GM18517 (cell line): ENCODE measurements around the gene GPATCH8.
"Not testable (repeated sequence)": the region's sequence is repeated elsewhere in the genome, so short reads cannot be mapped to it uniquely, and the experiment has no call there.

Source experiments
- ATAC-seq: cut with Tn5 transposase; IDR thresholded peaks from one replicate; pipeline ENCODE4 v1.9.1; 2021; ENCODE audit warnings: mild to moderate bottlenecking, moderate library complexity; ENCODE audit not compliant: unreplicated experiment

The GPATCH8 gene

DNA sequence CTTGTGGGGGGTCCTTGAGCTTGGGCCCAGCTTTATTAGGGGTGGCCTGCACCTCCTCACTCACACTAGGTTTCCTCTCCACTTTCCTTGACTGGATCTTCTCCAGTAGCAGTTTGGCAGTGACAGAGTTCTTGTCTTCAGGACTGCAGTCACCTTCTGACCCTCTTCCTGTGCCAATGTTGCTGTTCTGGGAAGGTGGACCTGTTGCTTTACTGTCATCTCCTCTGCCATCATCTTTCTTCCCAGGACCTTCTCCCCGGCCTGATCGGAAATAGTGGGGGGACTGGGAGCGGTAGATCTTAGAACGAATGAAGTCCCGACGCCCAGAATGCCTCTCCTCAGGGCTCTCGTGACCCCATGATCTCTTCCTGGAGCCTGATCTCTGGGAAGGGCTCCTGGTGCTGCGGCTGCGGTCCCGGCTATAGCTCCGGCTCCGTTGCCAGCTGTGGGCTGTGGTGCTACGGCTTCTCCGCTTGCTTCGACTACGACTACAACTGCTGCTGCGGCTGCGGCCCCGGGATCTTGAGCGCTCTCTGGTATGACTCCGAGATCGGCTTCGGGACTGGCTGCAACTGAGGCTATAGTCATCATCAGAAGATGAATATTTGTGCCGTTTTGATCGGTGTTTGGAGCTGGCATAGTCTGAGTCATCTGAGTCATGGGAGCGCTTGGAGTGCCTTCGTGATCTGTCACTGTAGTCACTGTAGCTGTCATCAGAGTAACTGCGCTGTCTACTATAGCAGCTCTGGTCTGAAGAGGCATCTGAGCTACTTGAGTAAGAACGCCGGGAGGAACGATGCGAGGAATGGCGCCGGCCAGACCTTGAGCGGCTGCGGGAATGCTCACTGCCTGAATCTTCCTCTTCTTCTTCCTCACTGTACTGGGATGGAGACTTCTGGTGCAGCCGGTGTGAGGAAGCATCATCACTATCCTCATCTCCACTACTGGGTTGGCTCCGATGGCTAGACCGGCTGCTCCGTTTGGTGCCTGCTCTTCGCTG is 104.2 kb downstream of the GPATCH8 start:
- ATAC-seq, result no peak

DNA sequence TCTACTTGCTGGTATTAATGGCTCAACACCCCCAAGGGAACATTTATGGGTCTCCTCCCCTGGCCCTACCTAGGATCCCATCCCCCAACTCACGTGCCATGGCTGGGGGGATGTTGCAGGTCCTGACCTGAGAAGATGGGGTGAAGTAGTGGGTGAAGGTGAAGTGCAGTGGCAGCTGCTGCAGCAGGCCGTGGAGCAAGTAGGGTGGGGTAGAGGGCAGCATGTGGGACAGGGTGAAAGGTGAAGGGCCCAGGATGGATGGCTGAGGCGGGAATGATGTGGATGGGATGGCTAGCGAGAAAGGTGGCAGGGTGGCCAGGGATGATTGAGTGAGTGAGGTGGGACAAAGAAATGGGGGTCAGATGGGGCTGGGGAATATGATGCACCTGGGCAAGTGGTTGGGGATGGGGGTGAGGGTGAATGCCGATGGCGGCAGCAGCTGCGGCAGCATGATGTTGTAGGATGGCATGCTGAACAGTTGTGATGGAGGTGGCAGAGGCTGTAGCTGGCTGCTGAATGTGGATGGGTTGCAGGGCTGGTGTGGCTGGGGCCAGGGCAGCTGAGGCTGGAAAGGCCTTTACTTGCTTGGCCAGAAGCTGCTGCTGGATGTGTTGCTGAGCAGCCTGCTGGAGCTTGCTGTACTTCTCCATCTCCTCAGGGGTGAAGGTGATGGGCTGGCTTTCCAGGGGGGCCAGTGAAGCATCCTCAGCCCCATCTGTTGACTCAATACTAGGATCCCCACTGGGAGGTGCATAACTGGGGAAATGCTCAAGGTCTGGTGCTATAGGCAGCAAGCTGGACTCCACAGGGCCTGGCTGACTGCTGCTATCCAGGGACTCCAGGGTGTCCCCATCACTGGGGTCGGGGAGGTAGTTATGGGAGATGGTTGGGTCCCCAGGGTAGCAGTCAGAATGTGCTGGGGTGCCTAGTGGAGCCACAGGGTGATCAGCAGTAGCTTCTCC is 105.4 kb downstream of the GPATCH8 start:
- no peak for ATAC-seq

DNA sequence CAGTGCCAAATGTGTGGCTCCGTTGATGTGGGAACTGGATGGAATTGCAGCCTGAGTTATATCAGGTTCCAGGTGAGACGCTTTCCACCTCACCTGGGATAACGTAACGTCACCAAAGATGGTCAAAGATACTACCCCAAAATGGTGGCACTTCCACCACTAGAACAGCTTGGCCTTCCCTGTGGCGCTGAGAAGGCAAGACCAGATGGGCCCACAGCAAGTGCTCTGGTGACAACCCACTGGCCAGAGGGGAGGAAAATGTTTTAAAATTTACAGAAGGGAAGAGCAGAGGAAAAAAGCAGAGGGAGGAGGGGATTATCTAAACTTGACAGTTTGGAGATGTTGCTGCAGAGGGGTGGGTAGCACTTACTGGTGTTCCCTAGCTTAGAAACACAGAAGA is 106.3 kb downstream of the GPATCH8 start:
- no peak for ATAC-seq

DNA sequence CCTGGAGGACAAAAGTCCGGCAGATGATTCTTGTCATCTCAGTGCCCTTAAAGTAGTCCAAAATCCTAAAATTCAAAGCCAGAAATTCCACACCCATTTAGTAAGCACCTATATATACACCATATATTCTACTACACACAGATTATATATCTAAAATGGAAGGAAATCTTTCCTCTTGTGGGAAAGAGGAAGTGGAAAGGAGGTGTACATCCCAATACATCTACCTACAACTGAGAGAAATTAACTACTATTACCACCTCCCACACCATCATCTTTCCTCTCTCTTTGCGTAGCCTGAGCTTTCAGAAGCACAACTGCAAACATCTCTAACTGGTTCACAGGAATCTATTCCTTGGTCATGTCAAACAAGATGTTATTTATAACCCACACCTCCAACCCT is 108.4 kb downstream of the GPATCH8 start:
- no peak for ATAC-seq

DNA sequence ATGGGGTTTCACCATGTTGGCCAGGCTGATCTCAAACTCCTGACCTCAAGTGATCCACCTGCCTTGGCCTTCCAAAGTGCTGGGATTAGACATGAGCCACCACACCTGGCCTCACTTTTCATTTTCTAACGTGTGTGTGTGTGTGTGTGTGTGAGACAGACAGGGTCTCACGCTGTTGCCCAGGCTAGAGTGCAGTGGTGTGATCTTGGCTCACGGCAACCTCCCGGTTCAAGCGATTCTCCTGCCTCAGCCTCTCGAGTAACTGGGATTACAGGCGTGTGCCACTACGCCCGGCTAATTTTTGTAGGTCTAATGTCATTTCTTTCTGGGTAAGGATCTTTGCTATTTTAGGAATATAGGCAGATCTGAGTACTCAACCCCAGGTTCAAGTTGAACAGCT is 109.1 kb downstream of the GPATCH8 start:
- ATAC-seq, result not testable (repeated sequence)

DNA sequence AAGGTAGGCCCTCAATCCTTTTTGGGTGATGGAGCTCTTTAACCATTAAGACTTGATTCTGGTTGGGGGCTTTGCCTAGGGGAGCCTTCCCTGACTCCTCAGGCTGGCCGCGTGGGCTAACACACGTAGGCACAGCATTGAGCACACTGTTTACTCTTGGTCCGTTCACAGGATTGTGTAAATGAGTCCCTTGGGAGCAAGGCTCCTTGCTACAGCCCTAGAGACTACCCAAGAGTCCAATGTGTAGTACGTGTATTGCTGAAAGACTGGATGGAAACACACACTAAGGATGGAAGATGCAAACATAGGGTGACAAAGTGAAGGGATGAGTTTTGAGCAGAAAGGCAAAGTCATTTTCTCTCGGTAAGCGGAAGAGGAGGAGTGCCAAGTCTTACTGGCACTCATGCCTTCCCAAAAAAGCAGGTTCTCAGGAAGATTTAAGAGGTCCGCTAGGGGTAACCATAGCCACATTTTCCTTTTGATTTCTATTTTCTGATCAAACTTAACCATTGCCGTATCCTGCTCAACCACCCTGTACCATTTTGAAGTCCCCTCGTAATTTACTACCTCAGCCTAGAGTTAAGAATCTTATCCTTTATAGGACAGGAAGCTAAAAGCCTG is 112.8 kb downstream of the GPATCH8 start:
- ATAC-seq, result no peak

DNA sequence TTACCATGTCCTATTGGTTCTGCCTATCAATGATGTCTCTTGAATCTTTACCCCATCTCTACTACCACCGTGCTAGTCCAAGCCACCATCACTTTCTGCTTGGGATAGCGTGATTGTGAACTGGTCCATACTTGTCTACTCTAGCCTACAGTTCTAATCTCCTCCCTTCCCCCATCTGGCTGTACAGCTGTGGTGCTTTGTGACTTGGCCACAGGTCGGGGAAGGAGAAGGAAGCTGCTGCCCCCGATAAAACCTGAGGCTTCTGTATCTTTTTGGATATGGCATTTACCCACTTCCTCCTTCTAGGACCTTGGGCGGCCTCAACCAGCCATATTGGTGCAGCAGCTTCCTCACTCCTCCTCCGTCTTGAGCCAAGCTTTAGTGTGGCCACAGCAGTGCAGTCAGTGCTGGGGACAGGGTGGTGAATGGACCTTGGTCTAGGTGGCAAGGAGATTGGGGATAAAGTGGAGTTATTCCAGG is 113.4 kb downstream of the GPATCH8 start:
- no peak for ATAC-seq

DNA sequence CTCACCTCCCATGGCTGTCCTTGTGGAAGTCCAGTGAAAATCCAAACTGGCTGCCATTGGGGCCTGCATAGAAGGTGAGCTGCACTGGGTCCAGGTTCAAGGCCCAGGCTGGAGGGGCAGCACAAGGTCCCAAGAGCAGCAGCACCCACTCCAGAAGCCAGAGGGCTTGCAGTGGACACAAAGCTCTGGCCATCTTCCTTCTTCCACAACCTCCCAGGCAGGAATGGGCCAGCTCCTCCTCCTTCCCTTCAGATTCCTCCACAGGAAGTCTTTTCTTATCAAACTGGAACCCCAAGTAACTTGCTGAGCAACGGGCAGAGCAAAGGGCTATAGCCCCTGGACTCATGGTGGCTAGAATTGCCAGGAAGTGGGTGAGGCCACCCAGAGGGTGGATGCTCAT is 113.9 kb downstream of the GPATCH8 start, which contains the start of gene ITGA2B:
Gene ITGA2B (minus strand): TSS at position 369 of the 400 bp plus-strand sequence. CDS start 176 bp downstream, at position 193.
- ATAC-seq, result no peak

DNA sequence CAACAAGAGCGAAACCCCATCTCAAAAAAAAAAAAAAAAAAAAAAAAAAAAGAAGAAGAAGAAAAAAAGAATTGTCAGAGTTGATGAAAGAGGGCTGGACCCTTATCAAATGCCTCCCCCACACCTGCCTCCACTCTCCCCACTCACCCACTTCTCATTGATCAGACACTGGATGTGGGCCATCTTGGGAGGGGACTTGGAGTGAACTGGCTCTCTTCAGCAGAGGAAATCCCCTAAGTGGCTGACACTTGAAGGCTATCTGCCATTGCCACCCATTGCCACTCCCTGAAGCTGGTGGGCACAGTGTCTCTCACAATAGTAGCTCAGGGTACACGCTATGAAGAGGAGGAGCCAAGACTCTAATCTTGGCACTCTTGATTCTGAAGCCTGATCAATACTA is 115.4 kb downstream of the GPATCH8 start:
- ATAC-seq, result no peak

DNA sequence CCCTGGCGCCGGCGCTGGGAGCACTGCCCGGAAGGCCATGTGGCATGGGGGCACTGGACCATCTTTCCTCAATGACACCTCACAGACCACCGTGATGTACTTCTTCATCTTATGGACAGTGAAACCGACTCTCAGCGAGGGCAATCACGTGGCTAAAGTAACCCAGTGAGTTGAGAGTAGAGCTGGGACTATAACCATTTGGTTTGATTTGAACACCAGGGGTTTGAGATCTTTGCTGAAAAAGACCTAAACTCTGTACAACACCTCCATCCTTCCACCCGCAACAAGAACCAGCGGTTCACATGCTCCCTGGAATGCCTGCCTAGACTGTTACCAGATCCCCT is 117.1 kb downstream of the GPATCH8 start:
- ATAC-seq, result no peak

DNA sequence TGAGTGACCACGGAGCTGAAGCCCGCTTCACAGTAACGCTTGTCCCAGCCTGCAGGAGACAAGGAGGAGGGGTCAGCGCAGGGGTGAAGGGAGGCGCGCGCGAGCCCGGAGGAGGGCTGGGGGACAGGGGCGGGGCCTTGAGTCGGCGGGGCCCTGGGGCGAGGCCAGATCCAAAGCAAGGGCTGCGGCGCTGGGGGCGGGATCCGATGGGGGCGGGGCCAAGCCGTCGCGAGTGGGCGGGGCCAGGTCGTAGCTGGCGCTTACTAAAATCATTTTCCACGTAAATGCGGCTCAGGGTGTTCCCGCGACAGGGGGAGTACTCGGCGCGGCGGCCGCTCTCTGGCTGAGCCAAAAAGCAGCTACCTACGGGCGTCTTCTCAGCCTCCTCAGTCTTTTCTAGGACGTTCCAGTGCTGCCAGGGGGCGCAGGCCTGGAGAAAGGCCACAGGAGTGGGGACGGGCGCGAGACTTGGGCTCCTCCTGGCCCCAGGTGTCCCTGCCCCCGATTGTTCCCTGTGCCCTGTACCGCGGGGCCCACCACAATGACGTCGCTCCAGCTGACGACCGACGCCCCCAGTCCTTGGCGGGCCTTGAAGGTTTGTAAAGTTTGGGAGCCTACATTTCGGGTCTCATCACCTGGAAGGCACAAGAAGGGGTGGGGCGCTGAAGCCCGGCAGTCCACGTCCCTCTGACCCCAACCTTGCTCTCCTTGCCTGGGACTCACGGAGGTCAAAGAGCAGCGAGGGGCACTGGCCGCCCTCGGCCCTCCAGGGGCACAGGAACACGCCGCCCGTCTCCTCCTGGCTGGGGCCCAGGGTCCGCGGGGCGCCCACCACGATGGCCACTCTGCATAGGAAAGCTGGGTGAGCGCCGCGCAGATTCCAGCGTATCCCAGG is 117.7 kb downstream of the GPATCH8 start:
- no peak for ATAC-seq

DNA sequence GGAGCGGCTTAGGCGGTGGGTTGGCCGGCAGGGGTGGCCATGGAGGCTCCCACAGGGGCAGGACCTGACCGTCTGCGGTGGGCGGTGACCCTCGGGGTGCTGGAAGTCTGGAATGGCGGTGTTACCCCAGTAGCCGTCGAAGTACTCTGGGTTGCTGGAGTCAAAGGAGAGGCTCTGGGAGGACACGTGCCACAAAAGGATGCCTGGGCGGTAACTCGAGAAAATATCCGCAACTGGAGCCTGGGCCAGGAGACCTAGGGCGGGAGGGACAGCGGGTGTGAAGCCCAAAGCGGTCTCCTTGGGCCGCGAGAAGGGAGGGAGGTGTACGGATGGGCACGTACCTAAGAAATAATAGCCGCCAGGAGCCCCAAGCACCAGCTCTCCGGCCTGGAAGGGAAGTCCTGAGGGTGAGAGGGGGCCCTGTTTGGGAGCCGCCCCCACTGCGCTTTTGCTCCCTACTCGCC is 118.4 kb downstream of the GPATCH8 start:
- no peak for ATAC-seq

DNA sequence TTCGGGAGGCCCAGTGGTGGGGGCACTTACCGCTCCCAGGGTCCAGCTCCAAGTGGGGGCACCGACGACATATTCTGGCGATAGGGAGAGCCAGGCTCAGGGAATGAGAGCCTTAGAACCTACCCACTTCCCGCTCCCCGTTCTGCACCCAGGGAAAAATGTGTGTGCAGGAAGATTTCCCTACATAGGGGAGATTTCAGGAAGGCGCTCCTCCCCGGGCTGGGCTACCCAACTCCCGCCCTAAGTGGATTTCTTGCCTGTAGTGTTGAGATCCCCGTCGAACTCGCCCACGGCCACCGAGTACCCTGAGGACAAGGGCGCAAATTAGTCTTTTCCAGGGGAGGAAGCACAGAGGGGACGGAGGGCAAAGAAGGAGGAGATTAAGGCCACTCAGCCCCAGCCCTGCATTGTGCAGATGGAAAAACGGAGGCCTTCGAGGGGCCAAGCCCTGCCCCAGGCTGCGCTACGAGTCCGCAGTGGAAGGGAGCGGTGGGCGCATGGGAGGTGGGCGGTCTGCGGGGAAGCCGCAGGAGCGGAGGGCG is 118.9 kb downstream of the GPATCH8 start:
- ATAC-seq, result no peak

DNA sequence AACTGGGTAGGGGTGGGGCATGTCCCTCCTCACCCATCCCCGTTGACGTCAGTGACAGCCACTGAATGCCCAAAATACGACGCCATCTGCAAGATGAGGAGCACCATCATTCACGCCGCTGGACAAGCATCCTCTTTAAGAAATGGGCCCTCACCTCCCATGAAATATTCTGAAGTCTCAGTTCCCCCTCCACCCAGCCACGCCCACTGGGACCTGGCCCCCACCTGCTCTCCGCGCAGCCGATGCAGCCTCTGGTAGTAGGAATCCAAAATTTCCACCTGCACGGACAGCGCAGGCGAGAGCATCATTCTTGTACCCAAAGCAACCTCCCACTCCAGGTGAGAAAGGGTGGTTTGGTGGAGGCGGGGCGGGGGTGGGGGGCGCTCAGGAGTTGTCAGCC is 119.3 kb downstream of the GPATCH8 start:
- no peak for ATAC-seq

DNA sequence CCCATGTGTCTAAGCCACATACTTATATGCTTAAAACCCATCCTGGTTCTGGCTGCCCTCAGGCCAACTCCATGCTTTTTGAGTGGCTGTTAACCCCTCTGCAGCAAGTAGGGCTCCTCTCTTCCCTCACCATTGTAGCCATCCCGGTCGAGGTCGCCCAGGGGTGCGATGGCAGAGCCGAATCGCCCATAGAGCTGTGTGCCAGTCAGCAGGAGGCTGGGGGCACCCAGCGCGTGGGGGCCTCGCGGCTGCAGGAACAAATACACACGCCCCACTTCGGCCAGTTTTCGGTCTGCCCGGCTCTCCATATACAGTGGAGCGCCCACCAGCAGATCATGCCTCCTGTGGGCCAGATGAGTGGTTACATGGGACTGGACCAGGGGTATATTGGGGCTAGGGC is 119.8 kb downstream of the GPATCH8 start:
- ATAC-seq, result no peak

DNA sequence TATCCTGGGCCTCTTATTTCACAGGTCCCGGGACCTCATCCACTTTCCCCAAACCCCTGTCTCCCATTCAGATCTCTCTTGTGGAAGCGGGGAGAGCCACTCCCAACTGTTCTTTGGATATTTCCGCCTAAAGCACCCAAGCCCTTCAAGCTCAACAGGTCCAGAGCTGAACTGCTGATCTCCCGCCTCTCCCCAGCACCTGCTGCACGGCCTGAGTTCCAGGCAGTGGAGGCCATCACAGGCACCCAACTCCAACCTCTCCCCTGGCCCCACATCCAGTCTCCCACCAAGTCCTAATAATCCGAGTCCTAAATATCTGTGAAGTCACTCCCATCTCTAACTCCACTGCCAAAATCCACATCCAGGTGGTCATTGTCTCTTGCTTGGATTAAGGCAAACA is 120.3 kb downstream of the GPATCH8 start:
- no peak for ATAC-seq

DNA sequence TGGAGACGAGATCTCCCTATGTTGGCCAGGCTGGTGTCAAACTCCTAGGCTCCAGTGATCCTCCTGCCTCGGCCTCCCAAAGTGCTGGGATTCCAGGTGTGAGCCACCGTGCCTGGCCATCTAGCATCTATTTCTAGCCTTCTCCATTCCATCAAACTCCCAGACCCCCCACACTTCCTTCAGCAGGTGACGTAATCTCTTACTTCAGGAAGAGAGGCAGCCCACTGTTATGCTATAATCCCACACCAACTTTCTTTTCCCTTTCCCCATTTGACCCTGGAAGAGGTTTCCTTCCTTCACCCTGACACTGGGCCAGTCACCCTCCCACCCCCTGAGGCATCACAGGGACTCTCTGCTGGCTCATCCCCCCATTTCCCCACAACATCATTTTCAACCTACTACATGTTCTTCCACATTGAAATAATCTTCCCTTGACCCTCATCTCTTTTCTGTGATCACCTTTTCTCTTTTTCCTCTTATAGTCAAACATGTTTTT is 121.3 kb downstream of the GPATCH8 start:
- ATAC-seq, result no peak

DNA sequence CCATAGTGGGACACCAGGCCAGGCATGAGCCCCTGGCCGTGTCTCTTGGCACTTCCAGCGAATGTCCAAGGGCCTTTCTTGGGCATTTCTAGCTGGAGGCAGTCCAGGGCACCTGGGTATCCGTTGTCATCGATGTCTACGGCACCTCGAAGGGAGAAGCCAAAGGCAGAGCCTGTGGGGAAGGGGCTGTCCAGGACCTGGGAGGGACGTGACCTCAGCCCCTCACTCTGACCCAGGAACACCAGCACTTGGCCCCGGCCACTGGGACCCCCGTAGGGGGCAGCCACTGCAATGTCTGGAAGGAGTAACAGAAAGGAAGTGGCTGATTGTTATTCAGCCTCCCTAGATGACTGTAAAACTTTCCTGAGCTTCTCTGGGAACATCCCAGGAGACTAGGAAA is 122.4 kb downstream of the GPATCH8 start:
- no peak for ATAC-seq

DNA sequence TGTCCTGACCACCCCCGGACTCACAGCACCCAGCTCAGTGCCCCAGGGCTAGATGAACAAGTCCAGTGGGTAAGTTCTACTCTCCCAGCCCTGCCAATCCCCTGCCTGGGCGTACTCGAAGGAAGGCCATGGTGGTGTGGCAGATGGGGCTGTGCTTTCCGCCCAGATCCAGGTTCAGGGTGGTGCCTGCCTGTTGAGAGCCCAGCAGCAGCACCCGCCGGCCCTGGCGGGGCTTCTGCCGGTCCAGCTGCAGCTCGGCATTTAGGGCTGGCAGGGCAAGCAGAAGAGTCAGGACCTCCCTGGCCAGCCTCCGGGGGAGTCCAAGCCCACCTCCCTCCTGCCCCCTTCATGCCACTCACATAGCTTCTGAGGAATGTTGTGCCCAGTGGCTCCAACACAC is 123.3 kb downstream of the GPATCH8 start:
- ATAC-seq, result no peak
